ENCODE data around the gene FANK1.

Gene FANK1

GRCh38 chr10:125984346-125984745, 88.0 kb downstream of the FANK1 start:
- H3K27me3 ChIP-seq (ENCODE audit: control insufficient read depth in 2 of 2, insufficient read depth in 2 of 2, low read length in 2 of 2): no peaks in the 10 kb centered on the region
- no peaks in the 10 kb centered on the region for H3K36me3 ChIP-seq (ENCODE audit: control insufficient read depth in 2 of 2, insufficient read depth in 2 of 2, low read length in 2 of 2)
- H3K9me3 ChIP-seq (ENCODE audit: control insufficient read depth in 2 of 2, low read length in 2 of 2): no peaks in the 10 kb centered on the region
- H3K4me3 ChIP-seq (ENCODE audit: low read length in 2 of 2): no peak overlapping the region
- H3K4me1 ChIP-seq (ENCODE audit: control insufficient read depth in 2 of 2, insufficient read depth in 2 of 2, low read length in 2 of 2): no peaks in the 10 kb centered on the region
- H3K9ac ChIP-seq (ENCODE audit: low read depth in 1 of 2, low read length in 2 of 2): no peak overlapping the region
- H3K27ac ChIP-seq (ENCODE audit: low read depth in 2 of 2, low read length in 2 of 2): no peak overlapping the region

GRCh38 chr10:125984865-125985495, 88.6 kb downstream of the FANK1 start:
- no peaks in the 10 kb centered on the region for H3K27me3 ChIP-seq (ENCODE audit: control insufficient read depth in 2 of 2, insufficient read depth in 2 of 2, low read length in 2 of 2)
- H3K9ac ChIP-seq (ENCODE audit: low read depth in 1 of 2, low read length in 2 of 2): no peak overlapping the region

DNA sequence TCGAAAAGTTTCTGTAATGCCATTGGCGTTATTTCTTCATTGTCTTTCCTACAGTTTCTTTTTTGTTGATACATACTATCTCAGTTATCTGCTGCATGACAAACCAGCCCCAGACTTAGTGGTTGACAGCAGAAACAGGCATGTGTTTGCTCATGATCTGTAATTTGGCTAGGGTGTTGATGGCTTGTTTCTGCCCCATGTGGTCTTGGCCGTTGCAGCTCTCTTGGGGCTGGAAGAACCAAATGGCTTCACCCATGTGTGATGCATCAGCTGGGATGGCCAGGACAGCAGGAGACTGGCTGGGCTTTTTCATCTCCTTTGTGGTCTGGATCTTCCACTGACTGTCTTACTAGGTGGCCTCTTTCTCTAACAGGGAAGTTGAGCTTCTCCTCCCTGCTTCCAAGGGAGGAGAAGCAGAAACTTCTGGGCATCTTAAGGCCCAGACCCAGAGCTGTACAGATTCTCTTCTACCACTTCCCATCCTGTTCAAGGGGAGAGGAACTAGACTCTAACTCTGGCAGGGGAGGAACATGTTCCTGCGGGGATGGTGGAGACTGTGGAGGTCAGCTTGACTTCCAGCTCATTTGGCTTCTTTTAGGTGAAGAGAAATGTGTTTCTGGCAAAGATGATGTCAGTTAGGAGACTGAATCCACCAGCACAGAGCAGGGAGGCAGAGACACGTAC, 89.3 kb downstream of the FANK1 start:
- Histone ChIP-seq H3K4me1 (ENCODE audit: control insufficient read depth in 2 of 2, insufficient read depth in 2 of 2, low read length in 2 of 2) (no peaks in the 10 kb centered on the region), H3K9me3 (ENCODE audit: control insufficient read depth in 2 of 2, low read length in 2 of 2) (no peaks in the 10 kb centered on the region), H3K4me3 (ENCODE audit: low read length in 2 of 2) (no peak overlapping the region), H3K27me3 (ENCODE audit: control insufficient read depth in 2 of 2, insufficient read depth in 2 of 2, low read length in 2 of 2) (no peaks in the 10 kb centered on the region), H3K9ac (ENCODE audit: low read depth in 1 of 2, low read length in 2 of 2) (no peak overlapping the region), H3K36me3 (ENCODE audit: control insufficient read depth in 2 of 2, insufficient read depth in 2 of 2, low read length in 2 of 2) (no peaks in the 10 kb centered on the region), H3K27ac (ENCODE audit: low read depth in 2 of 2, low read length in 2 of 2) (no peak overlapping the region)

More at GRCh38 chr10:125984865-125985495, 88.6 kb downstream of the FANK1 start:
- Histone ChIP-seq H3K4me3 (ENCODE audit: low read length in 2 of 2) (no peak overlapping the region), H3K4me1 (ENCODE audit: control insufficient read depth in 2 of 2, insufficient read depth in 2 of 2, low read length in 2 of 2) (no peaks in the 10 kb centered on the region), H3K36me3 (ENCODE audit: control insufficient read depth in 2 of 2, insufficient read depth in 2 of 2, low read length in 2 of 2) (no peaks in the 10 kb centered on the region), H3K9me3 (ENCODE audit: control insufficient read depth in 2 of 2, low read length in 2 of 2) (no peaks in the 10 kb centered on the region), H3K27ac (ENCODE audit: low read depth in 2 of 2, low read length in 2 of 2) (no peak overlapping the region)

DNA sequence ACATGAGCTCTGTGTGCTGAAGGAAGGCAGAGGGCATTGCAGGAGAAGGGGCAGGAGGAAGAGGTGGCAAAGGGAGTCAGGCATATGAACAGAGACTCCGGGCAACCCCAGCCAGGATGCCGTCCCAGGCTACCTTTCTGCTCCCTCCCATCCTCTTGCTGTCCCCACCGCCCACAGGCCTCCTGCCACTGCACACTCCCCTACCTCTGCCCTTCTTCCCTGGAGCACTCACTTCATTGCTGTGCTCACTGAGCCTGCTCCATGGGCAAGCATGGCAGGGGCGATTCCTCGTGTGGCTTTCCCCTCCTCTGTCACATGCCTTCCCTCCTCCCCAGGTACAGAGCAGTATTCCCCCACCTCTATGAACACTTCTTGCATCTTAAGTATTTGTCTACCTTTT, 93.4 kb downstream of the FANK1 start:
- H3K4me1 ChIP-seq (ENCODE audit: control insufficient read depth in 2 of 2, insufficient read depth in 2 of 2, low read length in 2 of 2): no peaks in the 10 kb centered on the region
- H3K9ac ChIP-seq (ENCODE audit: low read depth in 1 of 2, low read length in 2 of 2): no peak overlapping the region
- H3K9me3 ChIP-seq (ENCODE audit: control insufficient read depth in 2 of 2, low read length in 2 of 2): no peaks in the 10 kb centered on the region
- no peak overlapping the region for H3K27ac ChIP-seq (ENCODE audit: low read depth in 2 of 2, low read length in 2 of 2)
- H3K36me3 ChIP-seq (ENCODE audit: control insufficient read depth in 2 of 2, insufficient read depth in 2 of 2, low read length in 2 of 2): no peaks in the 10 kb centered on the region
- no peaks in the 10 kb centered on the region for H3K27me3 ChIP-seq (ENCODE audit: control insufficient read depth in 2 of 2, insufficient read depth in 2 of 2, low read length in 2 of 2)
- H3K4me3 ChIP-seq (ENCODE audit: low read length in 2 of 2): no peak overlapping the region

DNA sequence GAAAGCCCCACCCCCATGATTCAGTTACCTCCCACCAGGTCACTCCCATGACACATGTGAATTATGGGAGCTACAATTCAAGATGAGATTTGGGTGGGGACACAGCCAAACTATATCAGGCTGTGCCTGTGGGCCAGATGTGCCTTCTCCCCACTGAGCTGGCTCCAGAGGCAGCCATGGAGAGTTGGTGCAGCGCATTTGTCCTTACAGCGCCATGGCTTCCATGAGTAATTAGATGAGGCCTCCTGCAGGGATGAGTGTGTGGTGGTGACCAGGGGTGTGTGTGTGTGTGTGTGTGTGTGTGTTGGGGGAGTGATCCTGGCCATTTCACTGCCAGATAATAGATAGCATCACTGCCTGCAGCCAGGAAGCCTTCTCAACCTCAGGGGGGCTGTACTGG, 94.6 kb downstream of the FANK1 start:
- H3K9me3 ChIP-seq (ENCODE audit: control insufficient read depth in 2 of 2, low read length in 2 of 2): no peaks in the 10 kb centered on the region
- no peaks in the 10 kb centered on the region for H3K4me1 ChIP-seq (ENCODE audit: control insufficient read depth in 2 of 2, insufficient read depth in 2 of 2, low read length in 2 of 2)
- no peak overlapping the region for H3K27ac ChIP-seq (ENCODE audit: low read depth in 2 of 2, low read length in 2 of 2)
- H3K9ac ChIP-seq (ENCODE audit: low read depth in 1 of 2, low read length in 2 of 2): no peak overlapping the region
- no peak overlapping the region for H3K4me3 ChIP-seq (ENCODE audit: low read length in 2 of 2)
- H3K27me3 ChIP-seq (ENCODE audit: control insufficient read depth in 2 of 2, insufficient read depth in 2 of 2, low read length in 2 of 2): no peaks in the 10 kb centered on the region
- H3K36me3 ChIP-seq (ENCODE audit: control insufficient read depth in 2 of 2, insufficient read depth in 2 of 2, low read length in 2 of 2): no peaks in the 10 kb centered on the region

DNA sequence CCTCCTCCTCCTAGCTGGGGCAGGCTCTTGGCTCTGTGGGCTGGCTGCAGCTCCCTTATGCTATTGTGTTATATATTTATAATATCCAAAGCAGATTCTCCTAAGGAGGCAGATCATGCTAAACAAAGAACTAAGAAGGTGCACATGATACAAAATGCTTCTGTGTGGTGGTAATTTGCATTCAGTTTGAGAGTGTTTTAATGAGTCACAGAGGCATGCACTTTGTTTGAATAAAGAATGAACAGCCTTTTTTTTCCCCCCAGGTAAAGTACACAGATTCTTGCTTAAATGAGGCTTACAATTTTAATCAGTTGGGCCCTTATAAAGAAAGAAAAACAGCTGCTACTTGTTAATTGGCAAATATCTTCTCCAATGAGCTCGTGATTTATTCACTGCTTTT, 95.0 kb downstream of the FANK1 start:
- H3K9ac ChIP-seq (ENCODE audit: low read depth in 1 of 2, low read length in 2 of 2): no peak overlapping the region
- H3K4me1 ChIP-seq (ENCODE audit: control insufficient read depth in 2 of 2, insufficient read depth in 2 of 2, low read length in 2 of 2): no peaks in the 10 kb centered on the region
- H3K36me3 ChIP-seq (ENCODE audit: control insufficient read depth in 2 of 2, insufficient read depth in 2 of 2, low read length in 2 of 2): no peaks in the 10 kb centered on the region
- H3K27ac ChIP-seq (ENCODE audit: low read depth in 2 of 2, low read length in 2 of 2): no peak overlapping the region
- H3K9me3 ChIP-seq (ENCODE audit: control insufficient read depth in 2 of 2, low read length in 2 of 2): no peaks in the 10 kb centered on the region
- no peak overlapping the region for H3K4me3 ChIP-seq (ENCODE audit: low read length in 2 of 2)
- no peaks in the 10 kb centered on the region for H3K27me3 ChIP-seq (ENCODE audit: control insufficient read depth in 2 of 2, insufficient read depth in 2 of 2, low read length in 2 of 2)

GRCh38 chr10:125992254-125992653, 95.9 kb downstream of the FANK1 start:
- no peaks in the 10 kb centered on the region for H3K36me3 ChIP-seq (ENCODE audit: control insufficient read depth in 2 of 2, insufficient read depth in 2 of 2, low read length in 2 of 2)
- no peaks in the 10 kb centered on the region for H3K9me3 ChIP-seq (ENCODE audit: control insufficient read depth in 2 of 2, low read length in 2 of 2)
- H3K27ac ChIP-seq (ENCODE audit: low read depth in 2 of 2, low read length in 2 of 2): no peak overlapping the region
- no peak overlapping the region for H3K9ac ChIP-seq (ENCODE audit: low read depth in 1 of 2, low read length in 2 of 2)
- H3K4me1 ChIP-seq (ENCODE audit: control insufficient read depth in 2 of 2, insufficient read depth in 2 of 2, low read length in 2 of 2): no peaks in the 10 kb centered on the region
- no peaks in the 10 kb centered on the region for H3K27me3 ChIP-seq (ENCODE audit: control insufficient read depth in 2 of 2, insufficient read depth in 2 of 2, low read length in 2 of 2)
- H3K4me3 ChIP-seq (ENCODE audit: low read length in 2 of 2): no peak overlapping the region

- no peaks in the 10 kb centered on the region for H3K36me3 ChIP-seq (ENCODE audit: control insufficient read depth in 2 of 2, insufficient read depth in 2 of 2, low read length in 2 of 2)
- no peaks in the 10 kb centered on the region for H3K27me3 ChIP-seq (ENCODE audit: control insufficient read depth in 2 of 2, insufficient read depth in 2 of 2, low read length in 2 of 2)
- no peaks in the 10 kb centered on the region for H3K9me3 ChIP-seq (ENCODE audit: control insufficient read depth in 2 of 2, low read length in 2 of 2)
- H3K9ac ChIP-seq (ENCODE audit: low read depth in 1 of 2, low read length in 2 of 2): no peak overlapping the region
- H3K4me1 ChIP-seq (ENCODE audit: control insufficient read depth in 2 of 2, insufficient read depth in 2 of 2, low read length in 2 of 2): no peaks in the 10 kb centered on the region
- no peak overlapping the region for H3K27ac ChIP-seq (ENCODE audit: low read depth in 2 of 2, low read length in 2 of 2)
- no peak overlapping the region for H3K4me3 ChIP-seq (ENCODE audit: low read length in 2 of 2)
Observed at GRCh38 chr10:125994601-125995000, 98.2 kb downstream of the FANK1 start.

DNA sequence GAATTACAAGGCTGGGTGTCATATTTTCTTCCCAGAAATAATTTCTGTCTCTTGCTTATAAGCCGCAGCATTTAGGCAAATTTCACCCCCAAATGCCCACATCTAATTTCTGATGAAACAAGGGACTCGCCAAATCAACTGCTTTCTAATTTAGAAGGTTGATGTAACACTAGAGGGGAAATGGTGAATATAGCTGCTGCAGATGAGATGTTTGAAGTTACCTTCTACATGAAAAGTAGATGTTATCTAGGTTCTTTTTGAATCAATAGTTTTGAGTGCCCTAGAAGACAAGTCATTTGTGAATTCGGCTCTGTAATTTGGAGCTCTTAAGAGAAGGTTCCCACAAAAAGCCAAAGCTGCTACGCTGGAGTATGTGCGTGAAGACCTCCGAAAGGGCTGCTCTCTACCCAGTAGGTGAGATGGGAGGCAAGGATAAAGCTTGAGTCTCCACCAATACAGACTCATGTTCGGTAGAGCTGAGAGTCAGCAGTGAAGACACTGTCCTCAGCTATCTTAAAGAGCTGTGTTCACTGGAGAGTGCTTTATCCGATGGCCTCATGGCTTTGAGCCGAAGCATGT, 99.5 kb downstream of the FANK1 start:
- Histone ChIP-seq H3K9me3 (ENCODE audit: control insufficient read depth in 2 of 2, low read length in 2 of 2) (no peaks in the 10 kb centered on the region), H3K27ac (ENCODE audit: low read depth in 2 of 2, low read length in 2 of 2) (no peak overlapping the region), H3K4me1 (ENCODE audit: control insufficient read depth in 2 of 2, insufficient read depth in 2 of 2, low read length in 2 of 2) (no peaks in the 10 kb centered on the region), H3K36me3 (ENCODE audit: control insufficient read depth in 2 of 2, insufficient read depth in 2 of 2, low read length in 2 of 2) (no peaks in the 10 kb centered on the region), H3K4me3 (ENCODE audit: low read length in 2 of 2) (no peak overlapping the region), H3K27me3 (ENCODE audit: control insufficient read depth in 2 of 2, insufficient read depth in 2 of 2, low read length in 2 of 2) (no peaks in the 10 kb centered on the region), H3K9ac (ENCODE audit: low read depth in 1 of 2, low read length in 2 of 2) (no peak overlapping the region)

DNA sequence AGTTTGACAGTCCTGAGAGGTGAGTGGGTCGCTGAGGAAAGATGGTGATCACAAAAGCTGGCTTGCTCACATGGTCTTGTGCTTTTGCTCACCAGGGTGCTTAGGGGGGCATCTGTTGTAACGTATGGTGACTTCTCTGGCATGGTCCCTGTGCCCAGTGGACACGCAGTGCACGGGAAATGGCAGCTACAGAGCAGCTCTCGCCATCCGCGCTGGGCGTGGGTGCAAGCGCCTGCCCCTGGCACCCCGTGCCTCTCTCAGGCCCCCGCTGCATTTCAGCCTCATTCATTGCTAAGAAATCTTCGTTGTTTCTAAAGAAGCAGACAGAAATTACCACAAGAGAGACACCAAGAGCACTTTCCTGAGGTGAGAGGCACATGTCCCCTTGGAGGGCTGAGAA, 101.2 kb downstream of the FANK1 start:
- Histone ChIP-seq H3K27me3 (ENCODE audit: control insufficient read depth in 2 of 2, insufficient read depth in 2 of 2, low read length in 2 of 2) (no peaks in the 10 kb centered on the region), H3K36me3 (ENCODE audit: control insufficient read depth in 2 of 2, insufficient read depth in 2 of 2, low read length in 2 of 2) (no peaks in the 10 kb centered on the region), H3K27ac (ENCODE audit: low read depth in 2 of 2, low read length in 2 of 2) (no peak overlapping the region), H3K9me3 (ENCODE audit: control insufficient read depth in 2 of 2, low read length in 2 of 2) (no peaks in the 10 kb centered on the region), H3K4me3 (ENCODE audit: low read length in 2 of 2) (no peak overlapping the region), H3K9ac (ENCODE audit: low read depth in 1 of 2, low read length in 2 of 2) (no peak overlapping the region), H3K4me1 (ENCODE audit: control insufficient read depth in 2 of 2, insufficient read depth in 2 of 2, low read length in 2 of 2) (no peaks in the 10 kb centered on the region)

Data from mucosa of rectum (tissue), 2 donors.